Measurements from ENCODE around the gene CCL4L2. TPM values are rescaled to one million over a fixed set of nuclear protein-coding genes. Genes with fewer than 3 reads are reported as not detected.
"Not testable (repeated sequence)": the region's sequence is repeated elsewhere in the genome, so short reads cannot be mapped to it uniquely, and the experiment has no call there.

Gene CCL4L2
- total RNA-seq, 1 experiment from 2014 or later: not detected

DNA sequence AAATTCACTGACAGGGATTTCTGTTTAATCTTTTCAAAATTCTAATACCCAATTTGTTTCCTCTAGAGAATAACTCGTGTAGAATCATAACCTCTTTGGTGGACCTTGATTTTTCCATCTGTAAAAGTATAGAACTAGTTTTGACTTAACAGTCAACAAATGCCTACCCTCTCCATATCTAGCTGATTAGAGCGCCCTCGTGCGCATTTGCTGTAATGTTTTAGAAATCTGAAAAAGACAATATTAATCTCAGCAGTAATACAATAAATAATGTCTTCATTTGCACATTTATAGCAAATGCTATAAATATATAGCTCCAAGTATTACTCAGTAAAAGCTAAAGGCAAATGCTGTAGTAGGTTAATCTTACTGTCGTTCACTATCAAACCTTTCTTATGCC, 18.8 kb downstream of the CCL4L2 start:
- H3K27ac Mint-ChIP-seq (ENCODE audit: low read depth, unreplicated experiment); CTCF ChIA-PET; intact Hi-C loops (cut with micrococcal nuclease); H3K4me3 Mint-ChIP-seq (ENCODE audit: unreplicated experiment); H3K4me1 Mint-ChIP-seq (ENCODE audit: insufficient read depth, unreplicated experiment); DNase-seq (ENCODE audit: unreplicated experiment); BruUV-seq (replicated peaks); H3K36me3 Mint-ChIP-seq (ENCODE audit: insufficient read depth, unreplicated experiment); POLR2A ChIA-PET; H3K27me3 Mint-ChIP-seq (ENCODE audit: insufficient read depth, unreplicated experiment); H3K9me3 Mint-ChIP-seq (ENCODE audit: unreplicated experiment): not testable (repeated sequence)

DNA sequence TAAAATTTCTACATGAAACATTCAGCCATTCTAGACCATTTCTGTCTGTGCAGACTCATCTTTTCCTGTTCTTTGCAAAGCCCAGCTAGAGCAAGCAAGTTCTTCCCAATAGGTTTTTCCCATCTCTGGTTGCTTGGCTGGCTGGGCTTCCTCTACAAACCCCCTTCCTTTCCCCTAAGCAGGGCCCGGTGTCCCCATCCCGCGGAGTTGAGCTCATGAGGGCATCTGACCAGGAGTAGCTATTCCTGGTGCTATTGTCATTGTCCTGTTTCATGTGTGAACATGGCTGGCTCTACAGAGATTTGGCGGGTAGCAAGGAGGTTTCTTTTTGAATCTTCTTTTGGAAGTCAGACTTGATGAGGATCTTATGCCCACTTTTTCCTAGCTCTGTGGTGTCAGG, 31.2 kb downstream of the CCL4L2 start:
- DNase-seq (ENCODE audit: unreplicated experiment); H3K27ac Mint-ChIP-seq (ENCODE audit: low read depth, unreplicated experiment); H3K36me3 Mint-ChIP-seq (ENCODE audit: insufficient read depth, unreplicated experiment); H3K27me3 Mint-ChIP-seq (ENCODE audit: insufficient read depth, unreplicated experiment); H3K4me3 Mint-ChIP-seq (ENCODE audit: unreplicated experiment); intact Hi-C loops (cut with micrococcal nuclease); BruUV-seq (replicated peaks); POLR2A ChIA-PET; H3K4me1 Mint-ChIP-seq (ENCODE audit: insufficient read depth, unreplicated experiment); CTCF ChIA-PET; H3K9me3 Mint-ChIP-seq (ENCODE audit: unreplicated experiment): not testable (repeated sequence)

Other genes with a start within 250 kb of the CCL4L2 start
- not detected in 2 replicates for gene CCL16, start 229.6 kb upstream of the CCL4L2 start, total RNA-seq (2022)
- gene CCL14, start 224.3 kb upstream of the CCL4L2 start, total RNA-seq (2022): not detected in 2 replicates
- gene CCL15, start 209.5 kb upstream of the CCL4L2 start, total RNA-seq (2022): not detected in 2 replicates
- not detected in 2 replicates for gene CCL23, start 193.1 kb upstream of the CCL4L2 start, total RNA-seq (2022)
- not detected in 2 replicates for gene CCL18, start 146.8 kb upstream of the CCL4L2 start, total RNA-seq (2022)
- not detected in 2 replicates for gene CCL3, start 120.9 kb upstream of the CCL4L2 start, total RNA-seq (2022)
- not detected in 2 replicates for gene CCL4, start 107.2 kb upstream of the CCL4L2 start, total RNA-seq (2022)
- gene TBC1D3B, start 34.4 kb upstream of the CCL4L2 start, total RNA-seq (2022): 12.5 and 14.9 TPM in 2 replicates
- gene CCL3L1, start 14.3 kb upstream of the CCL4L2 start, total RNA-seq (2022): not detected in 2 replicates
- 0.96 and 1.1 TPM in 2 replicates for gene TBC1D3I, start 53.5 kb downstream of the CCL4L2 start, total RNA-seq (2022)
- 0.86 TPM in 1 of 2 replicates, not detected in the other for gene TBC1D3G, start 112.8 kb downstream of the CCL4L2 start, total RNA-seq (2022)
- not detected in 2 replicates for gene TBC1D3H, start 177.4 kb downstream of the CCL4L2 start, total RNA-seq (2022)